Activated CD4-positive, alpha-beta T cell treated with anti-CD3 and anti-CD28 coated beads, Interleukin-2, amount 10 ng/mL, durations not matched to agents 24 days and 14 days (primary cell): ENCODE measurements around the gene SRGAP2B. TPM values are rescaled to one million over a fixed set of nuclear protein-coding genes. Genes with fewer than 3 reads are reported as not detected.
"Not testable (repeated sequence)": the region's sequence is repeated elsewhere in the genome, so short reads cannot be mapped to it uniquely, and the experiment has no call there.

Experiments used
- DNase-seq: peaks from one replicate; pipeline ENCODE4 v3.0.0; 2022
- H3K27ac Mint-ChIP-seq: one replicate; pipeline ENCODE4 v1.8.0; 2022; ENCODE audit warnings: mild to moderate bottlenecking, mixed read lengths
- H3K27me3 Mint-ChIP-seq: one replicate; pipeline ENCODE4 v1.8.0; 2022; ENCODE audit warnings: mixed read lengths
- H3K36me3 Mint-ChIP-seq: one replicate; pipeline ENCODE4 v1.8.0; 2022; ENCODE audit warnings: low read depth, mild to moderate bottlenecking, mixed read lengths
- H3K4me1 Mint-ChIP-seq: one replicate; pipeline ENCODE4 v1.8.0; 2021; ENCODE audit warnings: mixed read lengths
- H3K4me3 Mint-ChIP-seq: one replicate; pipeline ENCODE4 v1.8.0; 2022; ENCODE audit warnings: mild to moderate bottlenecking, moderate library complexity, mixed read lengths
- H3K9me3 Mint-ChIP-seq: one replicate; pipeline ENCODE4 v1.8.0; 2021; ENCODE audit warnings: mixed read lengths
- intact Hi-C: fragments of 100-400 bp; cut with micrococcal nuclease; formaldehyde crosslinking; loops from one replicate; pipeline ENCODE4 v1.15.1; 2023
- total RNA-seq: library from RNA; stranded (reverse); gene quantifications from 2 replicates; pipeline ENCODE4 v1.2.3, GENCODE V29; 2022

SRGAP2B gene
- total RNA-seq, 1 donor from 2014 or later = 39.9 TPM

DNA sequence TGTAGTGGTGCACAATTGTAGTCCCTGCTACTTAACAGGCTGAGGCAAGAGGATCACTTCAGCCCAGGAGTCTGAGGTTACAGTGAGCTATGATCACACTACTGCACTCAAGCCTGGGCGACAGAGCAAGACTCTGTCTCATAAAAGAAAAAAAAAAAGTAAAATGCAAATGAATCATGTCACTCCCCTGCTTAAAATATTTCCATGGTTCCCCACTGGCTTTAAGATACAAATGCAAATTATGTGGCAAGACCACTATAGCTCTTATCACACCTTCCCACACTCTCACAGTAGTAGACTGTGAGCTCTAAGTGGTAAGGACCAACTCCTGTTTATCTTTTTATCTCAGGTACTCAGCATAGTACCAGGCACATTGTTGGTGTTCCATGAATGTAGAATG, 53.6 kb downstream of the SRGAP2B start:
- DNase-seq, H3K4me3 Mint-ChIP-seq, H3K4me1 Mint-ChIP-seq, H3K27ac Mint-ChIP-seq, intact Hi-C loops, H3K27me3 Mint-ChIP-seq, H3K9me3 Mint-ChIP-seq, H3K36me3 Mint-ChIP-seq: not testable (repeated sequence)

DNA sequence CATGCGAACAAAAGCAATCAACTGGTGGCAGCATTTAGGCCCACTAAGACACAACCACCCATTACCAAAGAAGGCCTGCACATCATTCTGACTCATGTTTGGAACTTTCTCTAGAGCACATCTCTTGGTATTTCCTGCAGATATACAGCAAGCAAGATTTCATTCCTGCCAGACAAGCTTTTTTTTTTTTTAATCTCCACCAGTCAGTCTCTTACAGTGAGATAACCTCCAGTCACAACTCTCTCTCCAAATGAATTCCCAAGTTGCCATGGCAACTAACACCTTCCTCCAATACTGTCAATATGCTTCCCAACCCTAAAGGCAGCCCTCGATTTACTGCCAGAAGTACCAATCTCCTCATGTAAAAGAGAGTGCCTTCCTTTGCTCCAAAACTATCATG, 59.1 kb downstream of the SRGAP2B start:
- DNase-seq, H3K4me3 Mint-ChIP-seq, H3K4me1 Mint-ChIP-seq, H3K27ac Mint-ChIP-seq, H3K9me3 Mint-ChIP-seq, intact Hi-C loops, H3K36me3 Mint-ChIP-seq, H3K27me3 Mint-ChIP-seq: not testable (repeated sequence)

DNA sequence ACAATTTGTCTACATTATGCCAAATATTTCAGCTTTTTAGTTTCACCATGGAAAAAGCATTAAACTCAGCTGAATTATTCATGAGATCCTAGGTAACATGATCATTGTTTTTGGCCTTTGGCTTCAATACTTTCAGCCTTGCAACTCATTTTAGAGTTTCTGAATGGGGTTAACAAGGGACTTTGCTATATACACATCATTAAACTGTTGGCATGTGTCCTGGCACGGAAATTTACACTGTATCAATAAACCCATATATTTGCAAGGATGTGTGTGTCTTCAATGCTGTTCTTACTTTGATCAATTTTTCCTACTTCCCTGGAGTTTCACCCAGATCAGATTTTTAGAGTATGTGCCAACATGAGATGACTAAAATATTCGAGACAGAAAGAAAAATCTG, 61.6 kb downstream of the SRGAP2B start:
- intact Hi-C loops, H3K36me3 Mint-ChIP-seq, H3K4me3 Mint-ChIP-seq, H3K9me3 Mint-ChIP-seq, H3K27me3 Mint-ChIP-seq, DNase-seq, H3K27ac Mint-ChIP-seq, H3K4me1 Mint-ChIP-seq: not testable (repeated sequence)

DNA sequence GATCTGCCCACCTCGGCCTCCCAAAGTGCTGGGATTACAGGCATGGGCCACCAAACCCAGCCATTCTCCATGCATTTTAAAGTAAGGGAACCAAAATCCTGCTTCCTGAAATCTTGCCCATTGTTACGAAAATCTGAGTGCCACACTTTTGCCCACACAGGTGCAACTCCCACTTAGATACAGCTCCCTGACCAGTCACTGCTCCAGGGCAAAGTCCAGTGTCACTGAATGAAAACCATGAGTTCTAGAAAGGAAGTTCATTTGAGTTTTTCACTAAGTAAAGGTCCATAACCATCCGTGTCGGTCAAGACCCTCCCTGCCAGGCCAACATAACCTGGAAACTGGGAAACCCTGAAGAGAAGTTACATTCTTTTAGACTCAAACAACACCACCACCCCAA, 67.9 kb downstream of the SRGAP2B start:
- H3K4me1 Mint-ChIP-seq, DNase-seq, intact Hi-C loops, H3K27ac Mint-ChIP-seq, H3K27me3 Mint-ChIP-seq, H3K9me3 Mint-ChIP-seq, H3K36me3 Mint-ChIP-seq, H3K4me3 Mint-ChIP-seq: not testable (repeated sequence)

DNA sequence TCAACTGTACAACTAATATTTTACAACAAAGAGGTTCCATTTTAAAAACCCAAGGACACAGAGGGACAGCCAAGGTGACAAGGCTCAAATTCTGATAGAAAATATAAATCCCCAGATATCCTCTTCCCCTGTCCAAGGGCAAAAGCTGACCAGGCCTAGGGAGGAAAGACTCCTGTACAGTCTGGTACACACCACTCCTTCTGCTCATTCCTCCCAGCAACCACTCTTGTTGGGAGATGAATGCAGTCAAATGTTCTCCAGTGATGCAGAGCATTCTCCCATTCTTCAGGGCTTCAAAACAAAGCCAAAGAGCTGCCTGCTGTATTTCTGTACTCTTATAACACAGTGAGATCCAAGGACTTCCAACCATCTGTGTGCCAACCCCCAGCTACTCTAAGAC, 69.8 kb downstream of the SRGAP2B start:
- H3K9me3 Mint-ChIP-seq, H3K36me3 Mint-ChIP-seq, H3K4me3 Mint-ChIP-seq, DNase-seq, H3K27ac Mint-ChIP-seq, intact Hi-C loops, H3K27me3 Mint-ChIP-seq, H3K4me1 Mint-ChIP-seq: not testable (repeated sequence)

DNA sequence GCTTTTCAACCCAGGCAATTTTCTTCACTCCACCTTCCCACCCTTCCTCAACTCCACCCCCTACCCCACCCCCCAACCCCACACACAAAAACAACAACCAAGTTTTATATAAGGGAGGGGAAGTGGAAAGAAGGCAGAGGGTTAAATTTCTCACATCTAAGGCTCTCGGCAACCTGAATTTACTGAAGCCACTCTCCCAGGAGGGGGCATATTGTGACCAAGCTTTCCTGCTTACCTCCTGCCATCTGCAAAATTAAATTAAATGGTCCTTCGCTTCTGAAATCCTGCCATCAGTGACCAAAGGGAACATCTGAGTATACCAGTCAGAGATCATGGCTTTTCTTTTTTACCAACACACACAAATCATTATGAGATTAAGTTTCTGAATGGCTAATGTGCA, 72.9 kb downstream of the SRGAP2B start:
- H3K27me3 Mint-ChIP-seq, H3K27ac Mint-ChIP-seq, H3K9me3 Mint-ChIP-seq, H3K4me1 Mint-ChIP-seq, intact Hi-C loops, DNase-seq, H3K4me3 Mint-ChIP-seq, H3K36me3 Mint-ChIP-seq: not testable (repeated sequence)

DNA sequence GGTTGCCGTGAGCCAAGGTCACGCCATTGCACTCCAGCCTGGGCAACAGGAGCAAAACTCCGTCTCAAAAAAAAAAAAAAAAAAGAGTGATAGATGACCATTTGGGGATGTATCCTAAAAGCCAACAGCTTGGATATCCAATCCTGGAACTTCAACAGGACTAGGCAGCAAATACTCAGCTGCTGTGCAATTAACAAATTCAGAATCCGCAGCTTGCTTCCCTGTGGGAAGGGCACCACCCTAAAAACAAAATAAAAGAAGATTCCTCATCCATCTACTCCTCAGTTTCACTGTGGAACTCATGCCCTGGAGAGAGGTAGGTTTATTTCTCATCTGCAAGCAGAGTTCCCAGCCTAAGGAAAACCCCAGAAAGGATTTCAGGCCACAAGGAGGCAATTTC, 73.4 kb downstream of the SRGAP2B start:
- intact Hi-C loops, H3K9me3 Mint-ChIP-seq, DNase-seq, H3K27me3 Mint-ChIP-seq, H3K4me1 Mint-ChIP-seq, H3K36me3 Mint-ChIP-seq, H3K27ac Mint-ChIP-seq, H3K4me3 Mint-ChIP-seq: not testable (repeated sequence)

DNA sequence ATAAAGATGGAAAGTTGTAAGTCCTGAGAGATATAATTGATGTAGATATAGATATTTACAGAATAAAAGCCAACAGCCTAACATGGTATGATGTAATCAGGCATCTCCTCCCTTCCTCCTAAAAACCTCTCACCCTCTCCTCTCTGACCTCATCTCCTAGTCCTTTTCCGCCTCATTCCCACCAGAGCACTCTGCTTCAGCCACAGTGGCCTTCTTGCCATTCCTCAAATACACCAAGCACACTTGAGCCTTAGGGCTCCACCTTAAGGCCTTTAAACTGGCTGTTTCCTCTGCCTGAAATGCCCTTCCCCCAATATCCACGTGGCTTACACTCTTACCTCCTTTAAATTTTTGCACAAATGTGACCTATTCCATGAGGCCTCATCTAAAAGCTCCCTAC, 75.4 kb downstream of the SRGAP2B start:
- H3K36me3 Mint-ChIP-seq, intact Hi-C loops, H3K27me3 Mint-ChIP-seq, H3K27ac Mint-ChIP-seq, H3K9me3 Mint-ChIP-seq, H3K4me1 Mint-ChIP-seq, DNase-seq, H3K4me3 Mint-ChIP-seq: not testable (repeated sequence)

DNA sequence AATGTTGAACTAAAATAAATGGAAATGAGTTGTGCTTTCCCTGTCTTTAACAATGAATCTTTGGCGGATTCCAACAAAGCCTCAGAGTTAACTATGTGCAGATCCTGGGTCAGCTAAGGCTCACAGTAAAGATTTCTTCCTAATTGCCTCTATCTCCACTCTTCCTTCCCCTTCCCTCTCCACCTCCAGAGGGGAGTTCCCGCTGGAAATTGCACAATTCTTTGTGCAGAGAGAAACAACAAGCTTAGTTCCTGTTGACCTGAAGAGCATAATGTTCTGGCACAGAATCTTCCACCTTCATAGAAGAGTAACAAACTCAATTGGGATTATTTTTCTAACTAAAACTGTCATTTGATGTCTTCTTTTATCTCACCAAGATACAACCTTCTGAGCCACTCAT, 77.4 kb downstream of the SRGAP2B start:
- intact Hi-C loops, H3K4me3 Mint-ChIP-seq: not testable (repeated sequence)

DNA sequence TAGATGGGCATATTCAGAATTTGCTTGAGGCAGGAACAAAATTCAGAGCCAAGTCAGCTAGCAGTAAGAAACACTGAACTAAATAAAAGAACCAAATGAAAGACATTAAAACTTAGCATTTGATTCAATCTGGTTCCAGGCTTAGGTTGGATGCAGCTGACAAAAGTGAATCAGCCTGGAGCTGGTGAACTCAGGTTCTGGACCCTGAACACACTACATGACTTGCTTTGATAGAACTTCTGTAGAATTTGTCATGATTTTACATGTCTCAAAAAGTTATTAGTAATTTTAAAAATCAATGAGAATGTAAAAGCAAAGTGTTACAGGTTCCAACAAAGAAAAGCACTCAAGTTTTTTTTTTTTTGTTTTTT, 78.7 kb downstream of the SRGAP2B start:
- H3K27ac Mint-ChIP-seq, H3K27me3 Mint-ChIP-seq, H3K9me3 Mint-ChIP-seq, H3K36me3 Mint-ChIP-seq, H3K4me3 Mint-ChIP-seq, DNase-seq, H3K4me1 Mint-ChIP-seq, intact Hi-C loops: not testable (repeated sequence)

More for the DNA sequence above, 77.4 kb downstream of the SRGAP2B start:
- H3K27me3 Mint-ChIP-seq, DNase-seq, H3K9me3 Mint-ChIP-seq, H3K36me3 Mint-ChIP-seq, H3K4me1 Mint-ChIP-seq, H3K27ac Mint-ChIP-seq: not testable (repeated sequence)

DNA sequence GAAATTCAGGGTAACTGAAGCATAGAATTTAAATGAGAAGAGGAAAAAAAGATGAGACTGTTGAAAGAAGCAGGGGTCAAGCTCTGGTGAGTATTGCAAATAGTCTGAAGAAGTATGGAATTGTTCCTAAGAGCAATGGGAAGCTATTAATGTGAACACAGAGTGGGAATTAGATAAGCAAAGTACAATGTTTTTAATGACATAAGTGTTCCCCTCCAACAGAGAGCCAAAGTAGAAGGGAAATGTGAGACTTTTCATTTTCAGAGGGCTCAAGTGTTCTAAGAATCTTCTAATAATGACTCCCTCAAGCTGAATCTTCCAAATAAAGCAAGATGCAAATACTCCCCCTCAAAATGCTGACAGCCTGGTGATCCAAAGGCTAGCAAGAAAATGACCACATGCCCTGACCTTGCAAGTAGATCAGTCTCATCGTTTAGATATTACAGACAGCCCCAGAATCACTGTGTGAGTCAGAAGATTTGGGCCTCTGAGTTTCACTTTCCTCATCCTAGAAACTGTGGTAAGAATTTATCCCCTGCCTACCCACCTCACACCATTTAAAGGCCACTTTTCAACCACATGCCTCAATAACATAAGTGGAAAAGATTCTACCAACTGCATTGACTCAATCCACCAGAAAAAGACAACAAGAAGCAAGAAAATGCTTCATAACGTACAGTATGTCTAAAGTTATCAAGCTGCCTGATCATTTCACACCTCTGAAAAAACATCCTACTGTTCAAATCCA, 79.2 kb downstream of the SRGAP2B start:
- H3K4me3 Mint-ChIP-seq = peak overlapping the region; percentile 49
- H3K27ac Mint-ChIP-seq = peak overlapping the region; percentile 74
- H3K36me3 Mint-ChIP-seq, H3K4me1 Mint-ChIP-seq, DNase-seq, H3K9me3 Mint-ChIP-seq, H3K27me3 Mint-ChIP-seq, intact Hi-C loops: not testable (repeated sequence)

DNA sequence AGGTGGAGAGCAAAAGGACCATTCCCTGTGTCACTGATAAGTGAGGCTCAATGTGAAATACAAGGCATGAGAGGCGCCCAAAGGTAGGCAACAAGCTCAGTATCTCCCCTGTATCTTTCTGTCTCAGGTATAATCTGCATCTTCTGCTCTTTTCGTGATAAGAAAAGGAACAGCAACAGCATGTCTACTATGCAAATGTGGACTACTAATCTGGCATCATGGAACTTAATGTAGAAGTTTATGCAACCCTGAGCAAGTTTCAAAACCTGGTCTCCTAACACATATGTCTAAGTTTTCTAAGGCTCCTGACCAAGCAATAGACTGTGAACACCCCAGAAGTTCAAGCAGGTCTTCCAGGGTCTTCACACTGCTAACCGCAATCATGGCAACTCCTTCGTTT, 81.8 kb downstream of the SRGAP2B start:
- H3K9me3 Mint-ChIP-seq, H3K27me3 Mint-ChIP-seq, H3K4me1 Mint-ChIP-seq, DNase-seq, H3K36me3 Mint-ChIP-seq, H3K4me3 Mint-ChIP-seq, H3K27ac Mint-ChIP-seq, intact Hi-C loops: not testable (repeated sequence)

DNA sequence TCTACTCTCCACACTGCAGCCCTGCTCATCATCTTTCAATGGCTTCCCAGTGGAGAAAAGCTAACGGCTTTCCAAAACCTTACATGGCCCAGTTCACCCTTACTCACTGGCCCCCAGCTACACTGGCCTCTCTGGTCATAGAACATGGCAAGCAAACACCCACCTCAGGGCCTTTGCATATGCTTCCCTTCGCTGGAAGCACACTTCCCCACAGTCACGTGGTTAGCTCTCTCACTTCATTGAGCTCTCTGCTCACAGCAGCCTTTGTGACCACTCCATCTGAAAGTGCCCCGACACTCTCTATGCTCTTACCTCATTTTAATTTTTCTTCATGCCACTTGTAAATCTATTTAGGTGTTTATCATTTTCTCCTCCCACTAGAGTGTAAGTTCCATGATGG, 83.3 kb downstream of the SRGAP2B start:
- not testable (repeated sequence) for H3K36me3 Mint-ChIP-seq

DNA sequence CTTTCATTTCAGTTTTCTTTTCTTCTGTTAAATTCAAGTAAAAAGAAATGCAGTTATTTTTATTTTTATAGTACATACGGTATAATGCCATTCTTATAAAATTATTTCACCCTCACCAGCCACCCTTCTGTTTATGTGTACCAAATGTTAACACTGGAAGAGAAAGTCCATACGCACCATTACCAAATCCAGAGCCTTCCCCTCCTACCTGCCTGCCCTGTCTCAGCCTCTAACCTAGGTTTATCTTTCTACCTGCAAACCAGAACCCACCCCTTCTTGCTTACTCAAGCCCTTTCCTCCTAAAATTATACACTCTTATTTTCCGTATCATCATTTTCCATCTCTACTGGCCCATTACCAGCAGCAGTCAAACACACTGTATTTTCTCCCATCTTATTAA, 84.5 kb downstream of the SRGAP2B start:
- H3K27me3 Mint-ChIP-seq, DNase-seq, H3K4me3 Mint-ChIP-seq, H3K4me1 Mint-ChIP-seq, H3K36me3 Mint-ChIP-seq, intact Hi-C loops, H3K9me3 Mint-ChIP-seq, H3K27ac Mint-ChIP-seq: not testable (repeated sequence)

More for the DNA sequence above, 83.3 kb downstream of the SRGAP2B start:
- DNase-seq, H3K4me3 Mint-ChIP-seq, H3K27ac Mint-ChIP-seq, intact Hi-C loops, H3K4me1 Mint-ChIP-seq, H3K27me3 Mint-ChIP-seq, H3K9me3 Mint-ChIP-seq: not testable (repeated sequence)

DNA sequence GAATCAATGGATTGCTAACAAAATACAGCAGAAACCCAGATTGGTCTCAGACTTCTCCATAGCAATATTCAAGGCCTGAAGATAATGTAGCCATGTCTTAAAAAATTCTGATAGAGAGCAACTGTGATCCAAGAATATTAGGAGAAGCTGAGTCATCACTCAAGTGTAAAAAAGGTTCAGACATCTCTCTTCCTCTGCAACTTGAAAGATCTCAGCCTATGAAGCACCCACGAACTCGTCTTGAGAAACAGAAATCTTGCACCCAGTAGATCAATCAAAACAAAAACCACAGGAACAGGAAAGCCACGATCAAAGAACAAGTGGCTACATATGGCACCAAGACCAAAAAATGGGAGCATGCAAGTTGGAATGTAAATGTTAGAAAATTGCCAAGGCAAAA, 85.2 kb downstream of the SRGAP2B start:
- intact Hi-C loops, H3K27me3 Mint-ChIP-seq, H3K4me1 Mint-ChIP-seq, H3K36me3 Mint-ChIP-seq, H3K9me3 Mint-ChIP-seq: not testable (repeated sequence)
- Mint-ChIP-seq H3K4me3 (peak overlapping the region; percentile 65), H3K27ac (peak overlapping the region; percentile 80)
- DNase-seq = peak; percentile 74
